Heart right ventricle (tissue), 16 donors: ENCODE data around the gene N4BP2. TPM values are rescaled to one million over a fixed set of nuclear protein-coding genes. Genes with fewer than 3 reads are reported as not detected.
"Not testable (repeated sequence)": the region's sequence is repeated elsewhere in the genome, so short reads cannot be mapped to it uniquely, and the experiment has no call there.

ENCODE experiments used
- ATAC-seq, 8 donors: fragments of 200-7000 bp; cut with Tn5 transposase; one replicate each; pipeline ENCODE4 v1.9.1; 2020; ENCODE audit warnings: mild to moderate bottlenecking in 8 of 8, moderate library complexity in 8 of 8, moderate number of reproducible peaks in 1 of 8
- DNase-seq, 2 donors: peaks; one replicate each; pipeline ENCODE4 v3.0.0-alpha.2; 2020
- H3K27ac ChIP-seq, 10 donors: fragments of 200-600 bp; sonication (generic) in 2 of 10; one replicate each; pipeline versions ENCODE4 v1.5.0 to v1.8.0; 2020 to 2022; ENCODE audit warnings: mild to moderate bottlenecking in 3 of 10
- H3K27me3 ChIP-seq, 7 donors: fragments of 200-600 bp; one replicate each; pipeline ENCODE4 v1.8.0; 2021 to 2022; ENCODE audit warnings: mild to moderate bottlenecking in 2 of 7
- H3K36me3 ChIP-seq, 9 donors: fragments of 200-600 bp; sonication (generic) in 1 of 9; one replicate each; pipeline versions ENCODE4 v1.5.0 to v1.8.0; 2020 to 2022; ENCODE audit warnings: mild to moderate bottlenecking in 2 of 9
- H3K4me1 ChIP-seq, 9 donors: fragments of 200-600 bp; sonication (generic) in 1 of 9; one replicate each; pipeline versions ENCODE4 v1.5.0 to v1.8.0; 2020 to 2022; ENCODE audit warnings: mild to moderate bottlenecking in 4 of 9
- H3K4me3 ChIP-seq, 10 donors: fragments of 200-600 bp; sonication (generic) in 2 of 10; one replicate each; pipeline versions ENCODE4 v1.5.0 to v1.8.0; 2020 to 2022; ENCODE audit warnings: mild to moderate bottlenecking in 7 of 10, moderate library complexity in 2 of 10
- H3K9me3 ChIP-seq, 11 donors: fragments of 200-600 bp in 10 of 11; sonication (generic) in 2 of 11; one replicate each; pipeline versions ENCODE4 v1.5.0 to v1.8.0; 2013 to 2022; ENCODE audit warnings: mild to moderate bottlenecking in 2 of 11, control low read depth in 1 of 11, moderate library complexity in 1 of 11
- CTCF ChIP-seq, 9 donors: fragments of 200-600 bp; sonication (generic) in 2 of 9; IDR thresholded peaks; one replicate each; pipeline versions ENCODE4 v1.5.0 to v1.8.0; 2021 to 2022; ENCODE audit warnings: antibody characterized with exemption in 9 of 9, mild to moderate bottlenecking in 5 of 9, moderate library complexity in 1 of 9
- WGBS, 2 donors: extraction: QIAGEN DNeasy Blood & Tissue Kit; methylation state at CpG; one replicate each; pipeline ENCODE4 v1.1.7; 2013; ENCODE audit warnings: inconsistent platforms in 1 of 2; 5-methylcytosine and 5-hydroxymethylcytosine counted together
- intact Hi-C, 10 donors: fragments of 100-400 bp; cut with DNase I; formaldehyde crosslinking; loops; one replicate each; pipeline versions ENCODE4 v1.11.1 to v1.14.2; 2022
- polyA plus RNA-seq, 2 donors: library from polyadenylated mRNA; stranded (reverse); fragments of 200-250 nt; gene quantifications; one replicate each; pipeline ENCODE4 v1.2.3, GENCODE V29; 2013
- total RNA-seq, 10 donors: library from RNA; stranded (reverse); fragmentation: NEBNext Ultra II Directional in 3 of 10; extraction: Animal tissue kit (Norgen Biotek cat#: 25700) in 3 of 10; gene quantifications; one replicate each; pipeline versions ENCODE4 v1.2.1 to v1.2.4, GENCODE V29; 2021 to 2023
- donor health status: Arrhythmogenic right ventricular cardiomyopathy.
- donor health status: ischemic (EF 13 %, LVEDD 7.1; RV severe dilation, severe dysfunction).
- donor health status: healthy with polysubstance abuse.
- donor health status: DM: no; HTN: yes; CAD: no.
- donor health status: DM: no; HTN: no; CAD: no.
- donor health status: ischemic (EF 25% LVEDD 6.9; RV normal size, moderate dysfunction).
- donor health status: ischemic (EF 25% LVEDD 5.7; RV mildly dilated, moderate dysfunction).
- donor health status: healthy.
- donor health status: DM: yes; HTN: yes; CAD: no.
- donor health status: Ischemic cardiomyopathy.
- donor health status: ischemic (EF 35%, LVEDD 5.7; RV mildly dilated, moderate dysfunction).
- donor health status: nonischemic (EF 11% LVEDD 7.7; RV severe dilation, severe dysfunction).
- donor health status: DM: yes; HTN: yes; CAD: no.
- donor health status: PGD.
- donor health status: ischemic (EF 29% LVEDD 5.4; RV normal size, mild dysfunction).
- donor health status: nonischemic (EF 23%, LVEDD 6.1; RV moderate dilation, normal function).

Gene N4BP2
- total and polyA plus RNA-seq, 12 donors = 0.65 to 6.9 (median 5.1) TPM

GRCh38 chr4:40132816-40133215 is 76.2 kb downstream of the N4BP2 start:
- 94 to 100% methylated on average over 1 of the region's 1 CpG for WGBS, 2 donors
- ATAC-seq (no peak), DNase-seq (no peak)
- intact Hi-C loops = no loop called here
- H3K27me3 ChIP-seq = no peaks in the 10 kb centered on the region
- no peak for TF ChIP-seq CTCF (IDR thresholded peaks at IDR 0.05)
- no peak overlapping the region for H3K27ac ChIP-seq
- no peaks in the 10 kb centered on the region for H3K9me3 ChIP-seq
- H3K4me3 ChIP-seq = no peak overlapping the region
- H3K36me3 ChIP-seq = peaks cover 0 to 69% (median 0%) of the 10 kb centered on the region in 9 donors
- H3K4me1 ChIP-seq = no peaks in the 10 kb centered on the region

GRCh38 chr4:40134206-40134917 is 77.7 kb downstream of the N4BP2 start:
- peaks cover 0 to 67% (median 0%) of the 10 kb centered on the region in 9 donors for H3K36me3 ChIP-seq
- H3K4me1 ChIP-seq = no peaks in the 10 kb centered on the region
- H3K9me3 ChIP-seq = no peaks in the 10 kb centered on the region
- WGBS, 2 donors = 84 to 91% methylated on average over 1 of the region's 1 CpG
- H3K4me3 ChIP-seq = no peak overlapping the region
- H3K27ac ChIP-seq = no peak overlapping the region
- DNase-seq (no peak), ATAC-seq (no peak)
- no peaks in the 10 kb centered on the region for H3K27me3 ChIP-seq
- TF ChIP-seq CTCF (IDR thresholded peaks at IDR 0.05) = no peak
- intact Hi-C loops = no loop called here

GRCh38 chr4:40136202-40136601 is 79.6 kb downstream of the N4BP2 start:
- ATAC-seq, intact Hi-C loops: not testable (repeated sequence)

GRCh38 chr4:40140196-40140595 is 83.5 kb downstream of the N4BP2 start:
- Histone ChIP-seq H3K36me3 (peaks cover 0 to 48% (median 7%) of the 10 kb centered on the region in 9 donors), H3K9me3 (no peaks in the 10 kb centered on the region), H3K27ac (no peak overlapping the region), H3K4me3 (no peak overlapping the region), H3K27me3 (no peaks in the 10 kb centered on the region), H3K4me1 (peaks cover 0 to 2% (median 0%) of the 10 kb centered on the region in 9 donors)
- ATAC-seq (no peak), DNase-seq (no peak)
- no peak for TF ChIP-seq CTCF (IDR thresholded peaks at IDR 0.05)
- intact Hi-C loops = no loop called here

More at GRCh38 chr4:40136202-40136601, 79.6 kb downstream of the N4BP2 start:
- H3K4me1 ChIP-seq, H3K9me3 ChIP-seq, H3K27ac ChIP-seq, DNase-seq, H3K4me3 ChIP-seq, H3K27me3 ChIP-seq: not testable (repeated sequence)
- peaks cover 0 to 49% (median 0%) of the 10 kb centered on the region in 9 donors for H3K36me3 ChIP-seq
- 98% methylated on average over 9 of the region's 9 CpGs for WGBS, 2 donors

- 54 to 62% methylated on average over 4 of the region's 4 CpGs for WGBS, 2 donors
- ATAC-seq = not testable (repeated sequence)
These were observed 83.9 kb downstream of the N4BP2 start for GRCh38 chr4:40140597-40140996.

More at GRCh38 chr4:40140597-40140996, 83.9 kb downstream of the N4BP2 start:
- H3K27ac ChIP-seq, DNase-seq, H3K27me3 ChIP-seq, intact Hi-C loops, H3K4me1 ChIP-seq, H3K4me3 ChIP-seq, H3K9me3 ChIP-seq: not testable (repeated sequence)
- H3K36me3 ChIP-seq = peaks cover 0 to 50% (median 7%) of the 10 kb centered on the region in 9 donors
